Astrocyte (in vitro differentiated cells and primary cell): ENCODE data around the gene PLCL1.

Experiments used
- EZH2 ChIP-seq: IDR thresholded peaks from 2 replicates; pipeline ENCODE4 v1.6.1; 2012; ENCODE audit warnings: mild to moderate bottlenecking, low read length, inconsistent platforms; ENCODE audit not compliant: insufficient read depth
- TF ChIP-seq, protein P1 (sequence below): IDR thresholded peaks from 2 replicates; pipeline ENCODE4 v1.5.1; 2011; ENCODE audit warnings: low read depth, mild to moderate bottlenecking, inconsistent platforms, low read length, moderate library complexity; ENCODE audit not compliant: insufficient read depth

DNA sequence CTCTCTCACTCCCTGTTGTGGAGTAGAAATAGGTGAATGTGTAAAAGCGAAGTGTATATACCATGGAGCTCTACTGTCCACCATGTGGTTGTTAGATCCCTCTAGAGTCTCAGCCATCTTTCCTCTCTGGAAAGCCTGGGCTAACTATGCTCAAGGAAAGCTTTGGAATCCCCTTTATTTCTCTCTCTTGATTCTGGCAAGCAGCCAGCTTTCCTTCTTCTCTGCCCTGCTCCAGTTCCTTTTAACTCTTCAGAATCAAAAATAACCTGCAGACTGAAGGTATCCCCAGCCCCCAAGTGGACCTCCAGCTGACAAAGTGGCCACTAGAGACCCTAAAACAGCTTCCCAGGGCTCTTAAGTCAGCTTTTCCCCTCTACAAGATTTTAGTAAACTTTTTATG lies 381.9 kb downstream of the PLCL1 start:
- TF ChIP-seq, protein P1, sequence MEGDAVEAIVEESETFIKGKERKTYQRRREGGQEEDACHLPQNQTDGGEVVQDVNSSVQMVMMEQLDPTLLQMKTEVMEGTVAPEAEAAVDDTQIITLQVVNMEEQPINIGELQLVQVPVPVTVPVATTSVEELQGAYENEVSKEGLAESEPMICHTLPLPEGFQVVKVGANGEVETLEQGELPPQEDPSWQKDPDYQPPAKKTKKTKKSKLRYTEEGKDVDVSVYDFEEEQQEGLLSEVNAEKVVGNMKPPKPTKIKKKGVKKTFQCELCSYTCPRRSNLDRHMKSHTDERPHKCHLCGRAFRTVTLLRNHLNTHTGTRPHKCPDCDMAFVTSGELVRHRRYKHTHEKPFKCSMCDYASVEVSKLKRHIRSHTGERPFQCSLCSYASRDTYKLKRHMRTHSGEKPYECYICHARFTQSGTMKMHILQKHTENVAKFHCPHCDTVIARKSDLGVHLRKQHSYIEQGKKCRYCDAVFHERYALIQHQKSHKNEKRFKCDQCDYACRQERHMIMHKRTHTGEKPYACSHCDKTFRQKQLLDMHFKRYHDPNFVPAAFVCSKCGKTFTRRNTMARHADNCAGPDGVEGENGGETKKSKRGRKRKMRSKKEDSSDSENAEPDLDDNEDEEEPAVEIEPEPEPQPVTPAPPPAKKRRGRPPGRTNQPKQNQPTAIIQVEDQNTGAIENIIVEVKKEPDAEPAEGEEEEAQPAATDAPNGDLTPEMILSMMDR = no peak
- TF ChIP-seq EZH2 = no peak
